HG02973 (cell line): ENCODE results near the gene TVP23B.
"Not testable (repeated sequence)": the region's sequence is repeated elsewhere in the genome, so short reads cannot be mapped to it uniquely, and the experiment has no call there.

ENCODE experiments used
- ATAC-seq: cut with Tn5 transposase; IDR thresholded peaks from one replicate; pipeline ENCODE4 v1.9.1; 2021; ENCODE audit warnings: moderate library complexity; ENCODE audit not compliant: unreplicated experiment

TVP23B gene

GRCh38 chr17:18780991-18781718 lies at the start of gene TVP23B:
TSS of gene TVP23B (plus strand) at chr17:18781183. CDS start at chr17:18781294, 111 bp downstream.
- ATAC-seq: peak; percentile 97

GRCh38 chr17:18732438-18732837 lies 48.5 kb upstream of the TVP23B start:
- ATAC-seq: not testable (repeated sequence)

DNA sequence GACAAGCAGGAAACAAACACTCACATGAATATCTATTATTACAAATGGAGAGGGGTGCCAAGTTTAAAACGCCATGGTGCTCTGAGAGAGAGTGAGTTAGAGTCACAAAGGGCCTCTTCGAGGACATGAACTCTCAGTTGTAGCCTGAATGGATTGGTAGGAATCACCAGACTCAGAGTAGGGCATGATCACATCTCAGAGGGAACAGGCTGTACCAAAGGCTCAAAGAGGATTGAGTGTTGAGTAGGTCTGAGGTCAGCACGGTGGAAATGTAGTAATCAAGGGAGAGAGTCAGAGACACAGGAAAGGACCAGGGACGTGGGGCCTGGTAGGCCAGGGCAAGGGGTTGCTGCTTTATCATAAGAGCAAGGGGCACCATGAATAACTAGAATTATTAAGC lies 47.6 kb upstream of the TVP23B start:
- ATAC-seq: not testable (repeated sequence)

- not testable (repeated sequence) for ATAC-seq
Measured at GRCh38 chr17:18739616-18740391, 41.2 kb upstream of the TVP23B start.

- ATAC-seq: not testable (repeated sequence)
Measured at GRCh38 chr17:18741228-18741627, 39.8 kb upstream of the TVP23B start.

GRCh38 chr17:18743699-18744421 lies 37.1 kb upstream of the TVP23B start, which contains the start of gene FBXW10:
TSS of gene FBXW10 (plus strand) at chr17:18744054. CDS start at chr17:18744245, 191 bp downstream.
- ATAC-seq: not testable (repeated sequence)

DNA sequence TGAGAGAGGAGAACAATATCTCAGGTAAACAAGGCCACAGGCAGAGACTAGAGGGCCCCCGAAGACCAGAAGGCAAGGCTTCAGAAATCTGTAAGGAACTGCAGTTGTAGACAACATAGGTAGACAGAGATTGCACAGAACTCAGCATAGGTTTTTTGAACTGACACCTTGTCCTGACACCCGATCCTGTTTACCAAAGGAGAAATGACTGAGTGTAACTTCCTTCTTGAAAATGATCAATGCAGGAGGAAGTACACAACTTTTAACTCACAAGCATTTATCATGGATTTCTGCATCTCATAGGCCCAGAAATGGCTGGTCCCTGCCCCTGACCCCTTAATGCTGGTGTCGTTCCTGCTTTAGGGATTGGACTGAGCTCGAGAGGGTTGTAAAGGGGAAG lies 36.3 kb upstream of the TVP23B start:
- not testable (repeated sequence) for ATAC-seq

GRCh38 chr17:18746551-18746950 lies 34.4 kb upstream of the TVP23B start:
- not testable (repeated sequence) for ATAC-seq

DNA sequence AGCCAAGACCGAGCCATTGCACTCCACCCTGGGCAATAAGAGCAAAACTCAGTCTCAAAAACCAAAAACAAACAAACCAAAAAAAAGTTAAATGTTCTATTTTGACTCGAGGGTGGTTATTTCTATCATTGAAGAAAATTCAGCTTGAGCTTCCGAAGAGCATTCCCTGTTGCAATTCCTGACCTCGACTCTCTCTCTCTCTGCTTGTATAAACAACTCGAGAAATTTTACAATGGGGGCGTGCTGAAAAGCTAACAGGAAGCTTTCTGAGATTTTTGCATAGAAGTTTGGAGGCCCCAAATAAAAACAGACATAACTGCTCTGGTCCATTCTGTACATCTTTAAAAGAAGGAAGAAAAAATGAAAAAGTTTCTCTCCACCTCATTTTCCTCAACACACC lies 33.5 kb upstream of the TVP23B start:
- ATAC-seq: not testable (repeated sequence)

GRCh38 chr17:18750242-18750641 lies 30.7 kb upstream of the TVP23B start:
- ATAC-seq: not testable (repeated sequence)

- ATAC-seq: not testable (repeated sequence)
Measured at GRCh38 chr17:18753829-18754409, 27.1 kb upstream of the TVP23B start.

GRCh38 chr17:18755969-18756368 lies 25.0 kb upstream of the TVP23B start:
- not testable (repeated sequence) for ATAC-seq

- ATAC-seq: not testable (repeated sequence)
Measured at GRCh38 chr17:18757368-18758044, 23.5 kb upstream of the TVP23B start.

DNA sequence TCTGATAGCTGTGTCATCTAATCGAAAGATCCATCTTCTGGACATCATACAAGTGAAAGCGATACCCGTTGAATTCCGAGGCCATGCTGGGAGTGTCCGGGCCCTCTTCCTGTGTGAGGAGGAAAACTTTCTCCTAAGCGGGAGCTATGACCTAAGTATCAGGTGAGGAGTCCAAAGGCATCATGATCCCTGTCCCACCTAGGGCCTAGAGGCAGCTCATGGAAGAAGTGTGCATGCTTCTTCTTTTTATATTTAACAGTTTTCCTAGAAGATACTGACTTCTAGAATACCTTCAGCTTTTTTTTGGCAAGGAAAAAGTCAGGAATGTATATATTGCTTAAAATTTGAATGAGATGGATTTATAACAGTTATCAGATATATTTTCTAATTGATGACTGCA lies 22.6 kb upstream of the TVP23B start:
- ATAC-seq: not testable (repeated sequence)

GRCh38 chr17:18760221-18760620 lies 20.8 kb upstream of the TVP23B start:
- ATAC-seq: not testable (repeated sequence)

GRCh38 chr17:18770572-18770971 lies 10.4 kb upstream of the TVP23B start:
- not testable (repeated sequence) for ATAC-seq

DNA sequence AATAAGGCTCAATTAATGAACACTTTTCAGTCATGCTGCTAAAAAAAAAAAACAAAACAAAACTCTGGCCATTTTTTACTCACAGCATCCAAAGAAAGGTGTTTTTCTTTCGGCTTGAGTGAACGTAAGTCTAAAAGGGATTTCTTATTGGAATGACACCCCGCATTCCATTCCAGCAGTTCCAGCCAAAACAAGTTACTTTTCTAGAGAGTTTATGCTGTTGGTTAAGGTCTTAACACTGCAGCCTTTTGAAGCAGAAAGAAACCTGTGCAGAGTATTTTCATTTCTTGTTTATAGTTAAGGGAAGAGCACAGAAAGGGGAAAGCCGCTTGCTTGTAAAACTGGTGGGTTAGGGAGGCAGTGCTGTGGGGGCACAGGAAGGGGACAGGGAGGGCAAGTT lies 9.9 kb upstream of the TVP23B start:
- ATAC-seq: not testable (repeated sequence)

- no peak for ATAC-seq
Measured at GRCh38 chr17:18772471-18772870, 8.5 kb upstream of the TVP23B start.

DNA sequence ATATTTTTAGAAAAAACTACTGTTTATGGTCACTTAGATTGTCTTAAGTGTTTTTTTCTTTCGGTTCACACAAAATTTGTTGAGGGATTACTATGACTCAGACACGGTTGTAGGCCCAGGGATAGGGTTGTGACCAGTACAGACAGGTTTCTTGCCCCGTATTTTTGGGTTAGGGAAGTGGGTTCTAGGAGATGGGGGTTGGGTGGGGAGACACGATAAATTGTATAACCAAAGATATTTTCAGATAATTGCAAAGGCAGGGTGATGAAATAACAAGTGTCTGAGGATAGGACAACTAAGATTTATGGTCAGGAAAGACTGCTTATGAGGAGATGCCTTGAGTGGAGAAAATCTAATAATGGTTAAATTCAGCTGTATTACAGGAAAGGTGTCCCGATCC lies 822 bp downstream of the TVP23B start:
- not testable (repeated sequence) for ATAC-seq

DNA sequence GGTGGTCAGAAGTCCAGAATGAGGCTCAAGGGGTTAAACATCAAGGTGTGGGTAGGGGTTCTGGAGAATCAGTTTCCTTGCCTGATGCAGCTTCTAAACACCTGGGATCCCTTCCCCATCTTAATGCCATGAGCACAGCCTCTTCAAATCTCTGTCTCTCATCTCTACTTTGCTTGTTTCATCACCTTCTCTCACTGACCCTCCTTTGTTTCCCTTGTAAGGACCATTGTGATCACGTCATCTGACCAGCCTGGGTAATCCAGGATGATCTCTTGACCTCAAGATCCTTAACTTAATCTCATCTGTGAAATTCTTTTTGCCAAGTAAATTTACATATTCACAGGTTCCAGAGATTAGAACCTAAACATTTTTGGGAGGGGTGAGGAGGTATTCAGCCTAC lies 5.0 kb downstream of the TVP23B start:
- ATAC-seq: not testable (repeated sequence)
